ENCODE measurements around the gene EXD3. TPM values are rescaled to one million over a fixed set of nuclear protein-coding genes. Genes with fewer than 3 reads are reported as not detected.

EXD3 gene
- polyA plus RNA-seq, 1 of the 3 experiments (the other 2 are of a cell fraction) = 11.5 TPM

- ChIA-PET POLR2A (no interaction called here), CTCF (interaction anchor here (0.8 to 0.9 kb wide), 3 partner anchors 63 to 101 kb away, joined by 3 read pairs; no protein-coding TSS in a partner anchor)
- TF ChIP-seq FOXM1 (IDR thresholded peaks at IDR 0.05; ENCODE audit: low read depth) (no peak), YY1 (IDR thresholded peaks at IDR 0.05; ENCODE audit: low read depth) (no peak), TEAD4 (IDR thresholded peaks at IDR 0.05; ENCODE audit: borderline replicate concordance, insufficient read depth) (no peak)
- Histone ChIP-seq H3K36me3 (replicated peaks in 1 of 2; ENCODE audit: control insufficient read depth in 1 of 2, insufficient read depth in 2 of 2, low read length in 1 of 2) (no peaks in the 10 kb centered on the region), H3K9ac (no peak overlapping the region), H3K4me2 (no peak overlapping the region), H3K27me3 (ENCODE audit: insufficient read depth) (no peaks in the 10 kb centered on the region), H3F3A (replicated peaks; ENCODE audit: insufficient read depth) (no peaks in the 10 kb centered on the region), H3K9me3 (no peaks in the 10 kb centered on the region), H3K27ac (ENCODE audit: low read depth in 2 of 2, low read length in 1 of 2) (no peak overlapping the region), H3K9me2 (no peaks in the 10 kb centered on the region), H4K20me1 (ENCODE audit: insufficient read depth) (no peaks in the 10 kb centered on the region), H2AFZ (ENCODE audit: low read depth) (no peak overlapping the region), H3K4me1 (ENCODE audit: control insufficient read depth in 1 of 2, insufficient read depth in 2 of 2, low read depth in 1 of 2, low read length in 1 of 2) (no peaks in the 10 kb centered on the region; a peak in 1 of 4 replicates), H3K4me3 (ENCODE audit: low read depth in 2 of 2, low read length in 1 of 2) (no peak overlapping the region), H3K79me2 (ENCODE audit: insufficient read depth) (no peaks in the 10 kb centered on the region)
- no peak for DNase-seq
- 85% methylated on average over 11 of the region's 25 CpGs for WGBS (ENCODE audit: low lambda C conversion rate)
Observed at GRCh38 chr9:137382444-137383080, 40.4 kb downstream of the EXD3 start.

- Histone ChIP-seq H3K79me2 (ENCODE audit: insufficient read depth) (no peaks in the 10 kb centered on the region), H3K4me3 (ENCODE audit: low read depth in 2 of 2, low read length in 1 of 2) (no peak overlapping the region), H3K9me3 (no peaks in the 10 kb centered on the region), H4K20me1 (ENCODE audit: insufficient read depth) (no peaks in the 10 kb centered on the region), H3K36me3 (replicated peaks in 1 of 2; ENCODE audit: control insufficient read depth in 1 of 2, insufficient read depth in 2 of 2, low read length in 1 of 2) (no peaks in the 10 kb centered on the region), H3K4me2 (no peak overlapping the region), H3K9me2 (no peaks in the 10 kb centered on the region), H2AFZ (ENCODE audit: low read depth) (no peak overlapping the region), H3K27ac (ENCODE audit: low read depth in 2 of 2, low read length in 1 of 2) (no peak overlapping the region), H3K4me1 (ENCODE audit: control insufficient read depth in 1 of 2, insufficient read depth in 2 of 2, low read depth in 1 of 2, low read length in 1 of 2) (no peaks in the 10 kb centered on the region; a peak in 1 of 4 replicates), H3K9ac (no peak overlapping the region), H3K27me3 (ENCODE audit: insufficient read depth) (no peaks in the 10 kb centered on the region), H3F3A (replicated peaks; ENCODE audit: insufficient read depth) (no peaks in the 10 kb centered on the region)
- TF ChIP-seq USF2 (IDR thresholded peaks at IDR 0.05; ENCODE audit: borderline replicate concordance, low read depth, low read length) = no peak
- TF ChIP-seq ELF1 (IDR thresholded peaks at IDR 0.05) = no peak
- TF ChIP-seq TAF1 (IDR thresholded peaks at IDR 0.05; ENCODE audit: borderline replicate concordance, low read depth, low read length) = no peak
- TF ChIP-seq JUND (IDR thresholded peaks at IDR 0.05) = no peak
- TF ChIP-seq CHD2 (IDR thresholded peaks at IDR 0.05; ENCODE audit: low read length, partially characterized antibody) = no peak
- ChIA-PET CTCF (no interaction called here), POLR2A (no interaction called here)
- DNase-seq = peak; percentile 31
- 91% methylated on average over 50 of the region's 53 CpGs for WGBS (ENCODE audit: low lambda C conversion rate)
Observed at GRCh38 chr9:137381501-137382443, 41.2 kb downstream of the EXD3 start.

- no peaks in the 10 kb centered on the region for H3K79me2 ChIP-seq (ENCODE audit: insufficient read depth)
- H3K4me3 ChIP-seq (ENCODE audit: low read depth in 2 of 2, low read length in 1 of 2) = no peak overlapping the region
- no peaks in the 10 kb centered on the region; a peak in 1 of 4 replicates for H3K4me1 ChIP-seq (ENCODE audit: control insufficient read depth in 1 of 2, insufficient read depth in 2 of 2, low read depth in 1 of 2, low read length in 1 of 2)
- WGBS (ENCODE audit: low lambda C conversion rate) = 63% methylated on average over 7 of the region's 7 CpGs
- no peak overlapping the region for H3K27ac ChIP-seq (ENCODE audit: low read depth in 2 of 2, low read length in 1 of 2)
- H3K27me3 ChIP-seq (ENCODE audit: insufficient read depth) = no peaks in the 10 kb centered on the region
- CTCF ChIA-PET = no interaction called here
- DNase-seq = peak; percentile 29
- POLR2A ChIA-PET = interaction anchor here (0.8 kb wide), 1 partner anchor 19 kb away, joined by 3 read pairs; no protein-coding TSS in a partner anchor
- H4K20me1 ChIP-seq (ENCODE audit: insufficient read depth) = no peaks in the 10 kb centered on the region
- no peaks in the 10 kb centered on the region for H3K36me3 ChIP-seq (replicated peaks in 1 of 2; ENCODE audit: control insufficient read depth in 1 of 2, insufficient read depth in 2 of 2, low read length in 1 of 2)
- no peak overlapping the region for H3K4me2 ChIP-seq
- no peak overlapping the region for H2AFZ ChIP-seq (ENCODE audit: low read depth)
- H3K9ac ChIP-seq = no peak overlapping the region
- no peaks in the 10 kb centered on the region for H3F3A ChIP-seq (replicated peaks; ENCODE audit: insufficient read depth)
- H3K9me2 ChIP-seq = no peaks in the 10 kb centered on the region
- no peaks in the 10 kb centered on the region for H3K9me3 ChIP-seq
- TF ChIP-seq YY1 (IDR thresholded peaks at IDR 0.05; ENCODE audit: low read depth) (no peak), RFX5 (IDR thresholded peaks at IDR 0.05; ENCODE audit: low read length) (no peak), FOXM1 (IDR thresholded peaks at IDR 0.05; ENCODE audit: low read depth) (no peak), JUND (IDR thresholded peaks at IDR 0.05) (no peak), PBX3 (IDR thresholded peaks at IDR 0.05) (no peak), NRF1 (IDR thresholded peaks at IDR 0.05; ENCODE audit: low read depth, low read length) (no peak), ELF1 (IDR thresholded peaks at IDR 0.05) (no peak), MXI1 (IDR thresholded peaks at IDR 0.05; ENCODE audit: low read depth, low read length) (no peak), TAF1 (IDR thresholded peaks at IDR 0.05; ENCODE audit: borderline replicate concordance, low read depth, low read length) (no peak), RCOR1 (IDR thresholded peaks at IDR 0.05; ENCODE audit: low read length) (no peak), IRF3 (IDR thresholded peaks at IDR 0.05; ENCODE audit: low read depth, low read length) (no peak)
Observed at GRCh38 chr9:137380606-137381005, 42.4 kb downstream of the EXD3 start.

Data from SK-N-SH (cell line).